Nephron (organoid): ENCODE results near the gene CNTN4.

Experiments
- H3K27ac Mint-ChIP-seq, 3 experiments: 2 replicates each; pipeline ENCODE4 v1.8.0; 2020; ENCODE audit warnings: mixed read lengths in 3 of 3, mild to moderate bottlenecking in 2 of 3, moderate library complexity in 1 of 3
- H3K27me3 Mint-ChIP-seq: 2 replicates; pipeline ENCODE4 v1.8.0; 2021; ENCODE audit warnings: low read depth, mild to moderate bottlenecking, moderate library complexity, mixed read lengths
- H3K36me3 Mint-ChIP-seq: 2 replicates; pipeline ENCODE4 v1.8.0; 2020; ENCODE audit warnings: low read depth, mixed read lengths
- H3K4me1 Mint-ChIP-seq: 2 replicates; pipeline ENCODE4 v1.8.0; 2020; ENCODE audit warnings: mixed read lengths
- H3K4me3 Mint-ChIP-seq, 3 experiments: 2 replicates each; pipeline ENCODE4 v1.8.0; 2020; ENCODE audit warnings: mild to moderate bottlenecking in 3 of 3, mixed read lengths in 3 of 3, moderate library complexity in 2 of 3
- H3K9me3 Mint-ChIP-seq: 2 replicates; pipeline ENCODE4 v1.8.0; 2020; ENCODE audit warnings: mixed read lengths
- CTCF ChIP-seq, 3 experiments: fragments of 200-600 bp; sonication (generic); IDR thresholded peaks; one replicate each; pipeline ENCODE4 v1.5.0; 2021; ENCODE audit warnings: antibody characterized with exemption in 3 of 3; ENCODE audit not compliant: unreplicated experiment in 3 of 3

The CNTN4 gene

DNA sequence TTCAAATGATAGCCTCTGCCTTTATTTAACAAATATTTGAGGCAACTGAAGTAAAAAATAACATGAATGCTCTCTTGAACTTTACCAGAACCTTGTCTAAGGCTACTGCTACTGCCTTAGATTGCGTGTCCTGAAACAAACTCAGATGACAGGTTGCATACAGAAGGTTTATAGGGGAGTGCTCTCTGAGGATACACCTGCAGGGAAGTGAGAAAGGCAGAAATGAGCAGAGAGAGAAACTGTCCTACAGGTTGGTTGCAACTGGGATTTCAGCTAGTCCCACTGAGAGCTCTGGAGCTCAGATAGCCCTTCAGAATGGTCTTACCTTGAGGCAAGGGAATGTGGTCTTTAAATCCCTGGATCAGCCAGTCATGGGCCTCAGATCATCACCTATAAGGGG, 846.0 kb downstream of the CNTN4 start:
- Mint-ChIP-seq H3K27me3 (no peaks in the 10 kb centered on the region), H3K4me3 (no peak overlapping the region), H3K4me1 (peaks cover 5% of the 10 kb centered on the region), H3K36me3 (no peaks in the 10 kb centered on the region), H3K9me3 (no peaks in the 10 kb centered on the region), H3K27ac (no peak overlapping the region)
- TF ChIP-seq CTCF (IDR thresholded peaks at IDR 0.05; ENCODE audit: unreplicated experiment in 3 of 3), result no peak

- Mint-ChIP-seq H3K27me3 (no peaks in the 10 kb centered on the region), H3K27ac (peak overlapping the region; percentile 9 to 19 (median 13)), H3K4me1 (peaks cover 5% of the 10 kb centered on the region), H3K36me3 (no peaks in the 10 kb centered on the region), H3K9me3 (no peaks in the 10 kb centered on the region), H3K4me3 (no peak overlapping the region)
- TF ChIP-seq CTCF (IDR thresholded peaks at IDR 0.05; ENCODE audit: unreplicated experiment in 3 of 3), result no peak
These were observed 846.5 kb downstream of the CNTN4 start for GRCh38 chr3:2945121-2945520.

GRCh38 chr3:2947536-2947935, 848.9 kb downstream of the CNTN4 start:
- Mint-ChIP-seq H3K27ac (no peak overlapping the region), H3K27me3 (no peaks in the 10 kb centered on the region), H3K4me1 (peaks cover 5% of the 10 kb centered on the region), H3K9me3 (no peaks in the 10 kb centered on the region), H3K36me3 (no peaks in the 10 kb centered on the region), H3K4me3 (no peak overlapping the region)
- no peak for TF ChIP-seq CTCF (IDR thresholded peaks at IDR 0.05; ENCODE audit: unreplicated experiment in 3 of 3)

- H3K36me3 Mint-ChIP-seq, result no peaks in the 10 kb centered on the region
- H3K27me3 Mint-ChIP-seq, result no peaks in the 10 kb centered on the region
- H3K4me3 Mint-ChIP-seq, result no peak overlapping the region
- peaks cover 5% of the 10 kb centered on the region for H3K4me1 Mint-ChIP-seq
- TF ChIP-seq CTCF (IDR thresholded peaks at IDR 0.05; ENCODE audit: unreplicated experiment in 3 of 3), result no peak
- no peaks in the 10 kb centered on the region for H3K9me3 Mint-ChIP-seq
- H3K27ac Mint-ChIP-seq, result no peak overlapping the region
These were observed 850.2 kb downstream of the CNTN4 start for GRCh38 chr3:2948882-2949281.

GRCh38 chr3:2950159-2950558, 851.5 kb downstream of the CNTN4 start:
- no peaks in the 10 kb centered on the region for H3K9me3 Mint-ChIP-seq
- no peak for TF ChIP-seq CTCF (IDR thresholded peaks at IDR 0.05; ENCODE audit: unreplicated experiment in 3 of 3)
- no peak overlapping the region for H3K4me3 Mint-ChIP-seq
- no peak overlapping the region for H3K27ac Mint-ChIP-seq
- no peaks in the 10 kb centered on the region for H3K36me3 Mint-ChIP-seq
- H3K4me1 Mint-ChIP-seq, result peaks cover 4% of the 10 kb centered on the region
- H3K27me3 Mint-ChIP-seq, result no peaks in the 10 kb centered on the region

DNA sequence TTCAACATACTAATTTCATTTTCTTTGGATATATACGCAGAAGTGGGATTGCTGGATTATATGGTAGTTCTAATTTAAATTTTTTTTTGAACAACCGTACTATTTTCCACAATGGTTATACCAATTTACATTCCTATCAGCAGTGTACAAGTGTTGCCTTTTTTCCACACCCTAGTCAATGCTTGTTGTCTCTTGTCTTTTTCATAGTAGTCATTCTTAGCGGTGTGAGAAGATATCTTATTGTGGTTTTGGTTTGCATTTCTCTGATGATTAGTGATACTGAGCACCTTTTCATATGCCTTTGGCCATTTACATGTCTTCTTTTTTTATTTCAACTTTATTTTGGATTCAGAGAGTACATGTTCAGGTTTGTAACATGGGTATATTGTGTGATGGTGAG, 858.4 kb downstream of the CNTN4 start:
- Mint-ChIP-seq H3K9me3 (peaks cover 5% of the 10 kb centered on the region), H3K4me3 (no peak overlapping the region), H3K4me1 (peaks cover 18% of the 10 kb centered on the region), H3K27me3 (no peaks in the 10 kb centered on the region), H3K36me3 (no peaks in the 10 kb centered on the region), H3K27ac (no peak overlapping the region)
- no peak for TF ChIP-seq CTCF (IDR thresholded peaks at IDR 0.05; ENCODE audit: unreplicated experiment in 3 of 3)
